Testis (tissue), 2 donors: ENCODE measurements around the gene UROS.

Experiments used
- POLR2A ChIP-seq: fragments of 450-650 bp; IDR thresholded peaks from one replicate; pipeline ENCODE4 v1.6.1; 2017; ENCODE audit warnings: antibody characterized with exemption, mild to moderate bottlenecking, moderate library complexity
- TF ChIP-seq, protein P1 (sequence below), 3 experiments: fragments of 450-650 bp in 2 of 3; fragments of 200-600 bp in 1 of 3; sonication (generic) in 1 of 3; IDR thresholded peaks; one replicate each; pipeline ENCODE4 v1.5.1; 2016 to 2019; ENCODE audit warnings: antibody characterized with exemption in 3 of 3, mild to moderate bottlenecking in 2 of 3, moderate library complexity in 1 of 3

DNA sequence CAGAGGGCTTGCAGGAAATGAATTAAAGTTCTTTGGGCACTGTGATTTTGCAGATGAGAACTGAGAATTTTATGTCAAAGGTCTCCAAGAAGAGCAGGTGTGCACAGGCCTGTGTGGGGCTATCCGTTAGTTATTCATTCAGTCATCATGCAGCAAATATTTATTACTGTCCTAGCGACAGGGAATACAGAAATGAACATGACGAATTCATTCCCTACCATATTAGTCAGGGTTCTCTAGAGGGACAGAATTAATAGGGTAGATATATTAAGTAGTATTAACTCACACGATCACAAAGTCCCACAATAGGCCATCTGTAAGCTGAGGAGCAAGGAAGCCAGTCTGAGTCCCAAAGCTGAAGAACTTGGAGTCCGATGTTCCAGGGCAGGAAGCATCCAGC, 44.5 kb downstream of the UROS start:
- no peak for TF ChIP-seq POLR2A
- TF ChIP-seq, protein P1, sequence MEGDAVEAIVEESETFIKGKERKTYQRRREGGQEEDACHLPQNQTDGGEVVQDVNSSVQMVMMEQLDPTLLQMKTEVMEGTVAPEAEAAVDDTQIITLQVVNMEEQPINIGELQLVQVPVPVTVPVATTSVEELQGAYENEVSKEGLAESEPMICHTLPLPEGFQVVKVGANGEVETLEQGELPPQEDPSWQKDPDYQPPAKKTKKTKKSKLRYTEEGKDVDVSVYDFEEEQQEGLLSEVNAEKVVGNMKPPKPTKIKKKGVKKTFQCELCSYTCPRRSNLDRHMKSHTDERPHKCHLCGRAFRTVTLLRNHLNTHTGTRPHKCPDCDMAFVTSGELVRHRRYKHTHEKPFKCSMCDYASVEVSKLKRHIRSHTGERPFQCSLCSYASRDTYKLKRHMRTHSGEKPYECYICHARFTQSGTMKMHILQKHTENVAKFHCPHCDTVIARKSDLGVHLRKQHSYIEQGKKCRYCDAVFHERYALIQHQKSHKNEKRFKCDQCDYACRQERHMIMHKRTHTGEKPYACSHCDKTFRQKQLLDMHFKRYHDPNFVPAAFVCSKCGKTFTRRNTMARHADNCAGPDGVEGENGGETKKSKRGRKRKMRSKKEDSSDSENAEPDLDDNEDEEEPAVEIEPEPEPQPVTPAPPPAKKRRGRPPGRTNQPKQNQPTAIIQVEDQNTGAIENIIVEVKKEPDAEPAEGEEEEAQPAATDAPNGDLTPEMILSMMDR (IDR thresholded peaks at IDR 0.05): no peak
